MM.1S (cell line): ENCODE measurements around the gene TAS2R46.
"Not testable (repeated sequence)": the region's sequence is repeated elsewhere in the genome, so short reads cannot be mapped to it uniquely, and the experiment has no call there.

ENCODE experiments used
- DNase-seq: peaks from one replicate; pipeline ENCODE4 v3.0.0-alpha.2; 2015
- H2AFZ ChIP-seq: fragments of 300-600 bp; sonication (generic); 2 replicates; pipeline ENCODE4 v1.6.0; 2016; ENCODE audit warnings: antibody characterized with exemption, low read length
- H3F3A ChIP-seq: fragments of 300-600 bp; sonication (generic); 2 replicates; pipeline ENCODE4 v1.6.1; 2016; ENCODE audit warnings: mild to moderate bottlenecking, antibody characterized with exemption, low read length, moderate library complexity, mixed read lengths; ENCODE audit not compliant: insufficient read depth
- H3K27ac ChIP-seq: fragments of 300-600 bp; sonication (generic); 2 replicates; pipeline ENCODE4 v1.5.1; 2016; ENCODE audit warnings: mild to moderate bottlenecking, low read length
- H3K27me3 ChIP-seq: fragments of 300-600 bp; sonication (generic); replicated peaks from 2 replicates; pipeline ENCODE4 v1.6.0; 2016; ENCODE audit warnings: low read length; ENCODE audit not compliant: insufficient read depth
- H3K36me3 ChIP-seq: fragments of 300-600 bp; sonication (generic); replicated peaks from 2 replicates; pipeline ENCODE4 v1.6.1; 2016; ENCODE audit warnings: mild to moderate bottlenecking, low read length, mixed read lengths; ENCODE audit not compliant: insufficient read depth
- H3K4me1 ChIP-seq: fragments of 300-600 bp; sonication (generic); 2 replicates; pipeline ENCODE4 v1.6.1; 2016; ENCODE audit warnings: low read length, mixed read lengths
- H3K4me2 ChIP-seq: fragments of 300-600 bp; sonication (generic); 2 replicates; pipeline ENCODE4 v1.6.0; 2016; ENCODE audit warnings: low read depth, low read length
- H3K4me3 ChIP-seq: fragments of 300-600 bp; sonication (generic); 2 replicates; pipeline ENCODE4 v1.5.1; 2016; ENCODE audit warnings: low read length, mixed read lengths
- H3K79me2 ChIP-seq: fragments of 300-600 bp; sonication (generic); 2 replicates; pipeline ENCODE4 v1.6.1; 2016; ENCODE audit warnings: mixed run types, low read length, mixed read lengths
- H3K9ac ChIP-seq: fragments of 300-600 bp; sonication (generic); 2 replicates; pipeline ENCODE4 v1.6.1; 2016; ENCODE audit warnings: low read length, mixed read lengths
- H3K9me2 ChIP-seq: fragments of 300-600 bp; sonication (generic); replicated peaks from 2 replicates; pipeline ENCODE4 v1.6.1; 2016; ENCODE audit warnings: mild to moderate bottlenecking, low read length, mixed read lengths; ENCODE audit not compliant: insufficient read depth
- H3K9me3 ChIP-seq: fragments of 300-600 bp; sonication (generic); replicated peaks from 2 replicates; pipeline ENCODE4 v1.6.1; 2016; ENCODE audit warnings: mild to moderate bottlenecking, low read length, mixed read lengths; ENCODE audit not compliant: insufficient read depth
- H4K20me1 ChIP-seq: fragments of 300-600 bp; sonication (generic); 2 replicates; pipeline ENCODE4 v1.6.1; 2016; ENCODE audit warnings: mild to moderate bottlenecking, low read length, moderate library complexity, mixed read lengths; ENCODE audit not compliant: insufficient read depth
- CTCF ChIP-seq: fragments of 300-600 bp; sonication (generic); IDR thresholded peaks from 2 replicates; pipeline ENCODE4 v1.5.1; 2016; ENCODE audit warnings: antibody characterized with exemption, low read length, mixed read lengths
- EZH2 ChIP-seq: fragments of 300-600 bp; sonication (generic); optimal IDR thresholded peaks from 2 replicates; pipeline ENCODE3; 2017; ENCODE audit warnings: low read depth, mild to moderate bottlenecking, antibody characterized with exemption, low read length, mixed read lengths
- EZH2phosphoT487 ChIP-seq: fragments of 300-600 bp; sonication (generic); IDR thresholded peaks from 2 replicates; pipeline ENCODE4 v1.6.1; 2018; ENCODE audit warnings: antibody characterized with exemption, low read length

Gene TAS2R46

GRCh38 chr12:11062194-11062593 is at the start of gene TAS2R46:
TAS2R46 (minus strand) TSS chr12:11062294; CDS start chr12:11062294, 0 bp downstream.
- not testable (repeated sequence) for H3K4me3 ChIP-seq, H3K4me1 ChIP-seq, H4K20me1 ChIP-seq, H3K79me2 ChIP-seq, H3K27ac ChIP-seq, H3K27me3 ChIP-seq, DNase-seq, H3K9ac ChIP-seq, H2AFZ ChIP-seq, H3K4me2 ChIP-seq, H3K9me3 ChIP-seq, H3K36me3 ChIP-seq, H3K9me2 ChIP-seq, H3F3A ChIP-seq

DNA sequence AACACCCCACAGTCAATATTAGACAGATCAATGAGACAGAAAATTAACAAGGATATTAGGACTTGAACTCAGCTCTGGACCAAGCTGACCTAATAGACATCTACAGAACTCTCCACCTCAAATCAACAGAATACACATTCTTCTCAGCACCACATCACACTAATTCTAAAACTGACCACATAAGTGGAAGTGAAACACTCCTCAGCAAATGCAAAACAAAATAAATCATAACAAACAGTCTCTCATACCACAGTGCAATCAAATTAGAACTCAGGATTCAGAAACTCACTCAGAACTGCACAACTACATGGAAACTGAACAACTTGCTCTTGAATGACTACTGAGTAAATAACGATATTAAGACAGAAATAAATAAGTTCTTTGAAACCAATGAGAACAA is 49.1 kb upstream of the TAS2R46 start:
- H3K27me3 ChIP-seq, H4K20me1 ChIP-seq, H2AFZ ChIP-seq, H3K36me3 ChIP-seq, H3K9ac ChIP-seq, H3K4me3 ChIP-seq, H3K4me1 ChIP-seq, H3K4me2 ChIP-seq, H3K9me3 ChIP-seq, H3F3A ChIP-seq, H3K9me2 ChIP-seq, H3K27ac ChIP-seq: not testable (repeated sequence)
- peaks cover 83% of the 10 kb centered on the region for H3K79me2 ChIP-seq
- DNase-seq, result peak; percentile 18

DNA sequence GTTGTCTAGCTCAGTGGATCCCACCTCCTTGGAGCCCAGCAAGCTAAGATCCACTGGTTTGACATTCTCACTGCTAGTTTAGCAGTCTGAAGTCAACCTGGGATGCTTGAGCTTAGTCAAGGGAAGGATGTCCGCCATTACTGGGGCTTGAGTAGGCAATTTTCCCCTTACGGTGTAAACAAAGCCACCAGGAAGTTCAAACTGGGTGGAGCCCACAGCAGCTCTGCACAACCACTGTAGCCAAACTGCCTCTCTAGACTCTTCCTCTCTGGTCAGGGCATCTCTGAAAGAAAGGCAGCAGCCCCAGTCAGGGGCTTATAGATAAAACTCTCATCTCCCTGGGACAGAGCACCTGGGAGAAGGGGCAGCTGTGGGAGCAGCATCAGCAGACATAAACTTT is 46.8 kb upstream of the TAS2R46 start:
- Histone ChIP-seq H3F3A (no peaks in the 10 kb centered on the region), H3K4me1 (peaks cover 4% of the 10 kb centered on the region; the same call in 1 of the 2 replicates), H3K9me3 (no peaks in the 10 kb centered on the region), H4K20me1 (no peaks in the 10 kb centered on the region), H2AFZ (no peak overlapping the region), H3K4me3 (no peak overlapping the region), H3K36me3 (no peaks in the 10 kb centered on the region; the same call in 1 of the 2 replicates), H3K79me2 (peaks cover 61% of the 10 kb centered on the region), H3K9ac (no peak overlapping the region), H3K4me2 (no peak overlapping the region), H3K27ac (no peak overlapping the region), H3K9me2 (no peaks in the 10 kb centered on the region), H3K27me3 (no peaks in the 10 kb centered on the region)
- DNase-seq, result no peak
- TF ChIP-seq EZH2phosphoT487 (no peak), EZH2 (no peak), CTCF (no peak)

DNA sequence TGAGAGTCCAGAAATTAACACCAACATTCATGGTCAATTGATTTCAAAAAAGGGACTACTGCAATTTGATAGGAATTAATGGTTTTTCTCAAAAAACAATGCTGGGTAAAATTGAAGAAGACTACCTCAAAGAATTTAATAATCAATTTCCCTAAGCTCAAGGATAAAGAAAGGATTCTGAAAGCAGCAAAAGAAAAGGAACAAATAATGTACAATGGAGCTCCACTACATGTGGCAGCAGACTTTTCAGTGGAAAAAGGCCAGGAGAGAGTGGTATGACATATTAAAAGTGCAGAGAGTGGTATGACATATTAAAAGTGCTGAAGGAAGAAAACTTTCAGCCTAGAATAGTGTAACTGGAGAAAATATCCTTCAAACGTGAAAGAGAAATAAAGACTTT is 45.6 kb upstream of the TAS2R46 start:
- Histone ChIP-seq H3K4me3 (no peak overlapping the region), H3K9ac (no peak overlapping the region), H3K4me1 (peaks cover 4% of the 10 kb centered on the region; the same call in 1 of the 2 replicates), H3K27me3 (no peaks in the 10 kb centered on the region), H2AFZ (no peak overlapping the region), H3K36me3 (no peaks in the 10 kb centered on the region; the same call in 1 of the 2 replicates), H3K79me2 (peaks cover 56% of the 10 kb centered on the region), H3K9me2 (no peaks in the 10 kb centered on the region), H3K9me3 (no peaks in the 10 kb centered on the region), H3K27ac (no peak overlapping the region), H3F3A (no peaks in the 10 kb centered on the region), H3K4me2 (no peak overlapping the region), H4K20me1 (no peaks in the 10 kb centered on the region)
- DNase-seq, result no peak
- TF ChIP-seq EZH2phosphoT487 (no peak), CTCF (no peak), EZH2 (no peak)
